Right lobe of liver (tissue), 5 donors: Measurements from ENCODE around the gene HSD17B13. TPM values are rescaled to one million over a fixed set of nuclear protein-coding genes. Genes with fewer than 3 reads are reported as not detected.

Experiments
- microRNA-seq, 2 donors: library from miRNA; unstranded; fragments of <30 nt; microRNA quantifications; one replicate each; pipeline ENCODE4, GENCODE V29; 2019 to 2020
- small RNA-seq, 2 experiments: library from RNA; depleted of rRNA; stranded (forward); fragments of <200 nt; gene quantifications; one replicate each; pipeline ENCODE3, GENCODE V24; 2016
- total RNA-seq, 6 experiments: library from RNA; depleted of rRNA in 2 of 6; stranded (reverse); fragments of >200 nt in 2 of 6; fragmentation: NEBNext Ultra II Directional in 3 of 6; extraction: Animal tissue kit (Norgen Biotek cat#: 25700) in 3 of 6; gene quantifications; one replicate each; pipeline versions ENCODE4 v1.1.0 to v1.2.4, GENCODE V29; 2016 to 2023
- donor health status: DM: no; HTN: no; CAD: no.
- donor health status: DM: no; HTN: no; CAD: no.
- donor health status: DM: no; HTN: yes; CAD: no.
- donor health status: DM: no; HTN: yes; CAD: no.

HSD17B13 gene
- total RNA-seq, 6 experiments from 2014 or later = 27.1 to 181 (median 65.3) TPM

Small RNA genes within 50 kb of the gene (microRNA-seq; reads per million reads assigned to microRNA genes)
- 0 reads per million in 2 donors for gene MIR5705

Small RNA genes within 50 kb of the gene (small RNA-seq; reads per million reads assigned to genes)
- gene MIR5705 = 0 reads per million in 2 experiments

Other genes with a start within 250 kb of the HSD17B13 start
- gene KLHL8, start 102.3 kb downstream of the HSD17B13 start, total RNA-seq = 1 to 10 TPM; 5.5 to 9.6 (median 7.2) TPM
- gene HSD17B11, start 68.3 kb upstream of the HSD17B13 start, total RNA-seq = 100 to 1,000 TPM in 5 of 6 experiments, 10 to 100 TPM in 1; 36.1 to 170 (median 127) TPM
- 10 to 100 TPM; 13.3 to 53.5 (median 21.2) TPM for gene NUDT9, start 99.7 kb upstream of the HSD17B13 start, total RNA-seq
- gene SPARCL1, start 206.5 kb upstream of the HSD17B13 start, total RNA-seq = 10 to 100 TPM in 3 of 6 experiments, 1 to 10 TPM in 3; 5.3 to 14.3 (median 9.1) TPM